TTC549 (cell line): Measurements from ENCODE around the gene SDR42E2.
"Not testable (repeated sequence)": the region's sequence is repeated elsewhere in the genome, so short reads cannot be mapped to it uniquely, and the experiment has no call there.

Experiments
- FAIRE-seq: peaks from 2 replicates; lab custom pipeline; 2012; peaks lifted over from hg19 to GRCh38; lab: Jason Lieb, UNC

The SDR42E2 gene

GRCh38 chr16:22214889-22215288 is 52.6 kb downstream of the SDR42E2 start:
- no peak for FAIRE-seq

GRCh38 chr16:22216191-22216831 is 54.0 kb downstream of the SDR42E2 start:
- FAIRE-seq = no peak

- FAIRE-seq = not testable (repeated sequence)
These were observed 54.5 kb downstream of the SDR42E2 start for GRCh38 chr16:22216832-22217225.

DNA sequence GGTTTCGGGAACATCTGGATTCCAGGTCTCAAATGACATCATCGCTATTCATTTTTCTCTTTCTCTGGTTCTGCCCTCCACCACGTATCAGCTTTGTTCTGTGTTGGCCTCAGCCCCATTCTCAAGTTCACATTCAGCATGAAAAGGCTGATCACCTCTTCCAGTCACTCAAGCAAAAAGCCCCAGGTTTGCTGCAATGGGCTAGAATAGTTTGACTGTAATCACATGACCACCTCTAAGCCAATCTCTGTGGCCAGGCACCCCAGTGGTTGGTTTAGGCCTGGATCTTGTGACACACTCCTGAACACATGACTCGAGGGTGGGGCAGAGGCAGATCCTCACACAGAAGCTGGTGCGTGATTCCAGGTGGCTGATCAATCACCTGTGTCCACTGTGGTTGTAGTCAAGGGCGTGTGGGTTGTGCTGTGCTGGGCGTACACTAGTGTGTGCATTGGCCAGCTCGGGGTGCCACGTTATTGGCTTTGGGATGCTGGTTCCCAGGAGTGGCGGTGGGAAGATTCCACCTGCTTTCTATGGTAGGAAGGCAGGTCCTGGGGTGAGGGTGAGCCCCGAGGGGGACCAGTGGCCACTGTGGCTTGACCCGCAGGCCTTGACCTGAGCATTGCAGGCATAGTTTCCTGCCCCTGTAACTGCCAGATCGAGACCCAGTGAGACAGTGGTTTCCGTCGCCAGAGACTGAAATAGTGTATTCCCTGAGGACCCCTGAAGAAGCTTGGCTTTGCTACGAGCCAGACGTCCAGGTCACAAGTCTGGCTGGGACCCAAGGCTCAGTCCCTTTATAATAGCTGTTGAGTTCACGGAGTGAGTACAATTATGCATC is 55.8 kb downstream of the SDR42E2 start:
- FAIRE-seq = no peak

GRCh38 chr16:22219389-22220068 is 57.2 kb downstream of the SDR42E2 start:
- FAIRE-seq = no peak

DNA sequence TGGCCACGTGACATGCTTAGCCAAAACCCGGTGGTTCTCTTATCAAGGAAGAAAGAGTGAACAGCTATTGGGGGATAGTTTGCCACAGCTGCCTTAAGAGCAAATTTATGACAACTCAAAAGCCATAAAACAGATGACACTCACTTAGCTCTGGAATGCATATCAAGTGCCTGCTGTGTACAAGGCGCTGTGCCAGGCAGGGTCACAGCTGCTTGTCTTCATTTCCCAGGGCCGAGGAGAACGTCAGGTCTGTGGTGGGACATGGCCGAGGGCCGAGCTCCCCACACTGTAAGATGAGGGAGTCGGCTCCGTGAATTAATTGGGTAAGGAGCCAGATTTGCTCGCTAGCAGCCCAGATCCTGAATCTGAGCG is 57.7 kb downstream of the SDR42E2 start:
- no peak for FAIRE-seq

- FAIRE-seq = no peak
These were observed 58.4 kb downstream of the SDR42E2 start for GRCh38 chr16:22220714-22221113.

DNA sequence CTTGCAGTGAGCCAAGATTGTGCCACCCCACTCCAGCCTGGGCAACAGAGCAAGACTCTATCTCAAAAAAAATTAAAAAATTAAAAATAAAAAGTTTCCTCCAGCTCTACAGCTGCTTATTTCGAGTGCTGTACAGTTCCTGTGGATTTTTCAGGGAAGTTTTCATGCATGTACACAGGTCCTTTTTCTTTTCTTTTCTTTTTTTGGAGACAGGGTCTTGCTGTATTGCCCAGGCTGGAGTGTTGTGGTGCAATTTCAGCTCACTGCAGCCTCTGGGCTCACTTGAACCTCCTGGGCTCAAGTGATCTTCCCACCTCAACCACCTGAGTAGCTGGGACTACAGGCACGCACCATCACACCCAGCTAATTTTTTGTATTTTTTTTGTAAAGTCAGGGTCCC is 59.7 kb downstream of the SDR42E2 start:
- FAIRE-seq = no peak

DNA sequence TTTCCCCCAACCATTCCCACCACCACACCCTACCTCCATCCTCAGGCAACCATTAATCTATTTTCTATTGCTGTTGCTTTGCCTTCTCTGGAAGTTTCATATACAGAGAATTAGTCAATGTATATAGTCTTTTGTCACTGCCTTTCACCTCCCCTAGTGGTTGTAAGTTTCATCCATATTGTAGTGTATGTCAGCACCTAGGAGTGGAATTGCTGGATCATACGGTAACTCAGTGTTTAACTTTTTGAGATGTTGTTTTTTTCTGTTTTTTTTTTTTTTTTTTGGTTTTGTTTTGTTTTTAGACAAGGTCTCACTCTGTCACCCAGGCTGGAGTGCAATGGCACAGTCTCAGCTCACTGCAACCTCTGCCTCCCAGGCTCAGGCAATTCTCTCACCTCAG is 60.7 kb downstream of the SDR42E2 start:
- no peak for FAIRE-seq

DNA sequence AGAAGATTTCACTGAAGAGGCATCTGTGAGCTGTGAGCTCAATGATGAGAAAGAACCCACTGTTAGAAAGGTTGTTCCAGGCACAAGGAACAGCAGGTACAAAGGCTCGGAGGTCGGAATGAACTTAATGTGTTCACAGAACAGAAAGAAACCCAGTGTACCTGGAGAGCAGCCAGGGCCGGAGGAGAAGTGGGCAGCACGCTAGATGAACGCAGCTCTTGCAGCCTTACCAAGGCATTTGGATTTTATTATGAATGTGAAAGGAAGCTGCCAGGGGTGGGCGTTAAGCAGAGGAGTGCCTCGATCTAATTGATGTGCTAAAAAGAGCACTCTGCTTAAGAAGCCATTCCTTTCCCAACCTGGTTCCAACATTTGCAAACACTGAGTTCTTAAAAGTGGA is 62.8 kb downstream of the SDR42E2 start:
- no peak for FAIRE-seq

DNA sequence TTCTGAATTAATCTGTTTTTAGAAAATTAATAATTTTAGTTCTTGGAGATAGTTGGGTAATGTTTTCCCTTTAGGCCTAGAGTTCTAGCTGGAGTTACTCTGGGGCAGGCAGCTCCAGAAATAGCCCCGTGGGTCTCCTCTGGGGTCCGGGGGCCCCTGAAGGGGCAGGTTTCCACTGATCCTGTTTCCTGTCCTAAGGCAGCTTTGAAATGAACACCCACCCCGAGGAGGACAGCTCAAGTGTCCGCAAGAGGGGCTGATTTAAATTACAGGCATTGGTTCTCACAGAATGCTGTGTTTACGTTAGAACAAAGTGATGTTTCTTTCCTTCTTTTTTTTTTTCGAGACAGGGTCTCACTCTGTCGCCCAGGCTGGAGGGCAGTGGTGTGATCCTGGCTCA is 67.6 kb downstream of the SDR42E2 start:
- FAIRE-seq = no peak

DNA sequence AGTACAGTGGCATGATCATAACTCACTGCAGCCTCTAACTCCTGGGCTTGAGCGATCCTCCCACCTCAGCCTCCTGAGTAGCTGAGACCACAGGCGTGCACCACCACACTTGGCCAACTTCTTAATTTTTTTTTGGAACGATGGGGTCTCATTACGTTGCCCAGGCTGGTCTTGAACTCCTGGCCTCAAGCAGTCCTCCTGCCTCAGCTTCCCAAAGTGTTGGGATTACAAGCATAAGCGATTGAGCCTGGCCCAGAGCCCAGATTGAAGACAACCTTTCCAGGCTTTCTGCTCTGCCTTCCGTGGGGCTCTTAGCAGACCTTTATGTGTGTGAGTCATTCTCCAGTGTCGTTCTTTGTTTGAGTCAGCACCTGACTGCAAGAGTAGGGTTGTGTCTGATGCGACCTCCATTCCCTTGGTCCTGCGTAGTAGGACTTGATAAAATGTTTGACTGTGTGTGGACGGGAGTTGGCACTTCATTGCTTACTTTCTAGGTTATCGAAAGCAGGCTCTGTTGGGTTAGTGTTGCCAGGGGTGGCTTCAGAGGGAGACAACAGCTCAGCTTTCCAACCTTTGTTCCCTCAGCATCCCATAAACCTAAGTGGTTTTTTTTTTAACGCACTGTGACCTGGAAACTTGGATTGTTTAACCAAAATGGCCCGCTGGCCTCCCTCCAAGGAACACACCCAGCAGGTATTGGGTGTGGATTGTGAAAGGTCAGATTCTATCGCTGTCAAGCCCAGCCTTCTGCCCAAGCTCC is 70.2 kb downstream of the SDR42E2 start:
- no peak for FAIRE-seq

DNA sequence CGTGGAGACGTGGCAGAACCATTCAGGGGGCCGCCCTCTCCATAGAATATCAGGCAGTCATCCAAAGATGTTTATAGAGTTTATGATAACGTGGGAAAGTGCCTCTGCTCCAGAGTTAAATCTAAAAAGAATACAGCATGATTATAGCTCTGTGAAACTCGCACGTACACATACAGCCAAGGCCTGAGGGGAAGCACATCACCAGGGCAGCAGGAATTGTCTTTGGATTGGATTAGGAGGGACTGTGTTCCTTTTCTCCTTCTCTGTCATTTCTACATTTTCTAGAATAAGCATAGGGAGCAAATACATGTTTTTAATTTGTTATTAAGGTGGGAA is 70.7 kb downstream of the SDR42E2 start:
- no peak for FAIRE-seq

- no peak for FAIRE-seq
These were observed 73.8 kb downstream of the SDR42E2 start for GRCh38 chr16:22235839-22236745.

- no peak for FAIRE-seq
These were observed 77.0 kb downstream of the SDR42E2 start for GRCh38 chr16:22239131-22239805.

DNA sequence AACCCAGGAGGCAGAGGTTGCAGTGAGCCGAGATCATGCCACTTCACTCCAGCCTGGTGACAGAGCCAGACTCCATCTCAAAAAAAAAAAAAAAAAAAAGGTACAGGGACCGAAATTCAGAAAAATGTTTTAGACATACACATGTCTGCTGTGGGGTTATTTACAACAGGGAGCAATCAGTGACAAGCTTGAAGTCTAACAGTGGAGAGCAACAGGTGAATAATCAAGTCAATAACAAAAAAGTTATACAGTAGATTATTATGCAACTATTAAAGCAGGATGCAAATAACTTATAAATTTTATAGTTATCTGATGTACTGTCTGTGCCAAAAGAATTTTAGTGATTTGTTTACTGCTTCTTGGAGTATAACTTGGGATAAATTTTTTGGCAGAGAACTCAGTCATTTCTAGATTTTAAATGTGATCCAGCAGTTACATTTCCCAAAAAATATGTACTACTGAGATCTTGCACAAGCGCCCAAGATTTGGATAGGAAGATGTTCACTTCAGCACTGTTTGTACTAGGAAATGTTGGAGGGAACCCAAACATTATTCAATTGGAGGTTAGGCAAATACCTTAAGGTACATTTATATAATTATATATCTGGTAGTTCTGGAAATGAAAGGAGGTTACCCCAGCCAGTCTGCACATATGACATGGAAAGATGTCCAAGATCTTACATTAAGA is 77.9 kb downstream of the SDR42E2 start:
- FAIRE-seq = no peak
